ENCODE results near the gene AIRE.
A peak's percentile ranks its signal among the peaks of the same experiment; 100 is the strongest.
"Not testable (repeated sequence)": the region's sequence is repeated elsewhere in the genome, so short reads cannot be mapped to it uniquely, and the experiment has no call there.

Gene AIRE

GRCh38 chr21:44337941-44338895, 52.5 kb downstream of the AIRE start:
- peak; percentile 58 for DNase-seq (ENCODE audit: low read depth)

GRCh38 chr21:44338971-44339910, 53.6 kb downstream of the AIRE start, which contains the start of gene CFAP410:
Gene CFAP410, minus strand, starts transcription at chr21:44339390. Its CDS starts 196 bp downstream, at chr21:44339194.
- DNase-seq (ENCODE audit: low read depth), result peak; percentile 95

DNA sequence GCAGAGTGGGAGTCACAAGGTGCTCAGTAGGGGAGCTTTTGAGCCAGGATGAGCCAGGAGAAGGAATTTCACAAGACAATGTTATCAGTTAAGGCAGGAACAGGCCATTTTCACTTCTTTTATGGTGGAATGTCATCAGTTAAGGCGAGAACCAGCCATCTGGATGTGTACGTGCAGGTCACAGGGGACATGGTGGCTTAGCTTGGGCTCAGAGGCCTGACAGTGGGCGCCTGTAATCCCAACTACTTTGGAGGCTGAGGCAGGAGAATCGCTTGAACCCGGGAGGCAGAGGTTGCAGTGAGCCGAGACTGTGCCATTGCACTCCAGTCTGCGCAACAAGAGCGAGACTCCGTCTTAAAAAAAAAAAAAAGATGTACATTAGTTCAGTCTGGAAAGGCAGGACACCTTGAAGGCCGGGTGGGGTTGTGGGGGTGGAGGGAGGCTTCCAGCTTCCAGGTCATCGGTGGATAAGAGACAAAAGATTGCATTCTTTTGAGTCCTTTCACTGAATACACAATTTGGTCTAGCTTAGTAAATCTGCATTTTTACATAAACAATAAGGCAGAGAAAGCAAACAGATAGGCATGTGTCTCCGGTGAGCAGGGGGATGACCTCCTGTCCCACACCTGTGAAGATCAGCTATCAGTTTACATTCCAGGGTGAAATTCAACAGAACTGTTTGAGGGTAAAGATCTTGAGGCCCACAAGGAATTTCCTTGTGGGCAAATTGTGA, 56.2 kb downstream of the AIRE start:
- DNase-seq (ENCODE audit: low read depth), result not testable (repeated sequence)

DNA sequence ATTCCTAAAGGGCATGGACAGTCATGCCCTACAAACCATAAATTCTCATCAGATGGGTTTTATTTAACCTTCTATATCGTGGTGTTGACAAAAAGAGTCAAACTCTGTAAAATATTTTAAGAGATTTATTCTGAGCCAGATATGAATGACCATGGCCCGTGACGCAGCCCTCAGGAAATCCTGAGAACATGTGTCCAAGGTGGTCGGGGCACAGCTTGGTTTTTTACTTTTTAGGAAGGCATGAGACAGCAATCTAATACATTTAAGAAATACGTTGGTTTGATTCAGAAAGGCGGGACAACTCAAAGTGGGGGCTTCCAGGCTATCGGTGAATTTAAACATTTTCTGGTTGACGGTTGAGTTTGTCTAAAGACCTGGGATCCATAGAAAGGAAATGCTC, 57.3 kb downstream of the AIRE start:
- DNase-seq (ENCODE audit: low read depth), result not testable (repeated sequence)

GRCh38 chr21:44344541-44345183, 59.0 kb downstream of the AIRE start:
- no peak for DNase-seq (ENCODE audit: low read depth)

- no peak for DNase-seq (ENCODE audit: low read depth)
These were observed 59.8 kb downstream of the AIRE start for GRCh38 chr21:44345495-44345894.

DNA sequence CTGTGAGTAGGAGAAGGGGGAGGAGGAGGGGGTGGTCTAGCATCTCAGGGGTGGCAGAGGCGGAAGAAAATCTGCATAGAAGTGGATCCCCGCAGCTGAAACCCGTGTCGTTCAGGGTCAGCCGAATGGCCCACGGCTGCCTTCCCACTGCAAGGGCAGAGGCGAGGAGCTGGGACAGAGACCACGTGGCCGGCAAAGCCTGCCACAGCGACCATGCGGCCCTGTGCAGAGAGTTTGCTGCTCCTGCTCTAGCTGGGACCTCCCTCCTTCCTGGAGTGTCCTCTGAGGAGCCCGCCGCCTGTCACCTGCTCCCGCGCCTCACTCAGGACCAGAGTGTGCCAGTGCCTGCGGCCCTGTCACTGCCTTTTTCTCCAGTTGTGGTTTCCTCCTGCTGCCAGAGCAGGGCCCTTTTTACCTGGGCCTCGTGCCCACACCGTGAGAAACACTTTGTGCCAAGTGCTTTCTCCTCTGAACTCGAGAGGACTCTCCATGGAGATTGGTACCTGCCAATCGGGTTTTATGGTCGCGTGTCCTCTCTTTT, 62.3 kb downstream of the AIRE start:
- DNase-seq (ENCODE audit: low read depth), result no peak

Measured in EH (cell line).